Measurements from ENCODE around the gene ARHGAP8.

ARHGAP8 gene

GRCh38 chr22:44892803-44893730, 140.7 kb downstream of the ARHGAP8 start:
- no peak for DNase-seq (ENCODE audit: low read depth)
- TF ChIP-seq, protein P1, sequence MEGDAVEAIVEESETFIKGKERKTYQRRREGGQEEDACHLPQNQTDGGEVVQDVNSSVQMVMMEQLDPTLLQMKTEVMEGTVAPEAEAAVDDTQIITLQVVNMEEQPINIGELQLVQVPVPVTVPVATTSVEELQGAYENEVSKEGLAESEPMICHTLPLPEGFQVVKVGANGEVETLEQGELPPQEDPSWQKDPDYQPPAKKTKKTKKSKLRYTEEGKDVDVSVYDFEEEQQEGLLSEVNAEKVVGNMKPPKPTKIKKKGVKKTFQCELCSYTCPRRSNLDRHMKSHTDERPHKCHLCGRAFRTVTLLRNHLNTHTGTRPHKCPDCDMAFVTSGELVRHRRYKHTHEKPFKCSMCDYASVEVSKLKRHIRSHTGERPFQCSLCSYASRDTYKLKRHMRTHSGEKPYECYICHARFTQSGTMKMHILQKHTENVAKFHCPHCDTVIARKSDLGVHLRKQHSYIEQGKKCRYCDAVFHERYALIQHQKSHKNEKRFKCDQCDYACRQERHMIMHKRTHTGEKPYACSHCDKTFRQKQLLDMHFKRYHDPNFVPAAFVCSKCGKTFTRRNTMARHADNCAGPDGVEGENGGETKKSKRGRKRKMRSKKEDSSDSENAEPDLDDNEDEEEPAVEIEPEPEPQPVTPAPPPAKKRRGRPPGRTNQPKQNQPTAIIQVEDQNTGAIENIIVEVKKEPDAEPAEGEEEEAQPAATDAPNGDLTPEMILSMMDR (IDR thresholded peaks at IDR 0.05; ENCODE audit: insufficient read depth, low read depth, low read length, missing control alignments) = no peak

DNA sequence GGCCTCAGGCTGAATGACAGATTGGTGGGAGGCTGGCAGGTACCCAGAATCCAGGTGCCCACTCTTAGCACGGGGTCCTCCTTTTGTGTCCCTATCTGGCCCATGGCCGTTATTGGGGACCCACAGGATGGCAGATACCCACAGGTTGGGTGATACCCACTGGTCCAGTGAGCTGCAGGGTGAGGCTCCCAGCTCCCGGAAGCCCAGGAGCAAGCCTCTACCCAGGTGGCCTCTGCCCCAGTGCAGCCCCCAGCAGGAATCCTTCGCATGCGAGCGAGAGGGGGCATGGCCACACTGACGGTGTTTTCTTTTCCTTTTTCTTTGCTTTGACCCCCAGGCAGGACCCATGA, 141.3 kb downstream of the ARHGAP8 start:
- no peak for DNase-seq (ENCODE audit: low read depth)
- no peak overlapping the region for H3K4me3 ChIP-seq (ENCODE audit: low read depth, low read length)
- TF ChIP-seq, protein P1 (IDR thresholded peaks at IDR 0.05; ENCODE audit: insufficient read depth, low read depth, low read length, missing control alignments) = no peak

More at GRCh38 chr22:44892803-44893730, 140.7 kb downstream of the ARHGAP8 start:
- H3K4me3 ChIP-seq (ENCODE audit: low read depth, low read length) = no peak overlapping the region

GRCh38 chr22:44894321-44894720, 141.9 kb downstream of the ARHGAP8 start:
- no peak for DNase-seq (ENCODE audit: low read depth)
- no peak overlapping the region for H3K4me3 ChIP-seq (ENCODE audit: low read depth, low read length)
- TF ChIP-seq, protein P1 (IDR thresholded peaks at IDR 0.05; ENCODE audit: insufficient read depth, low read depth, low read length, missing control alignments) = no peak

DNA sequence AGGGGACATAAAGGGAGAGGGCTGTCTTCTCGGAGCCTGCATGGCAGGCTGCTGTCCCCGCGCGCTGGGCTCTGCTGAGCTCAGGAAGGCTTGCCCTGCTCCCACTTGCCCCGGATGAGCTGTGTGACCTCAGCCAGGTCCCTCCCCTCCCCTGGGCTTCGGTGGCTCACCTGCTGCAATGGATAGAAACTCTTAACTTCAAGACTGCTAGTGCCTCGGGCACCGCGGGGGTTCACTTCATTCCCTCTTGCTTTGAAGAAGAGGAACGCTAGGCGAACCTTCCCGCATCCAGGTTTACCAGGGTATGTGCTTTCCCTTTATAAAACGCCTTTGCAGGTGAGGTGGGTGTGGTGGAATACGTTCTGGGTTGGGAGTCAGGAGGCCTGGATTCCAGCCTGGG, 142.4 kb downstream of the ARHGAP8 start:
- TF ChIP-seq, protein P1 (IDR thresholded peaks at IDR 0.05; ENCODE audit: insufficient read depth, low read depth, low read length, missing control alignments) = no peak
- DNase-seq (ENCODE audit: low read depth) = no peak
- H3K4me3 ChIP-seq (ENCODE audit: low read depth, low read length) = no peak overlapping the region

DNA sequence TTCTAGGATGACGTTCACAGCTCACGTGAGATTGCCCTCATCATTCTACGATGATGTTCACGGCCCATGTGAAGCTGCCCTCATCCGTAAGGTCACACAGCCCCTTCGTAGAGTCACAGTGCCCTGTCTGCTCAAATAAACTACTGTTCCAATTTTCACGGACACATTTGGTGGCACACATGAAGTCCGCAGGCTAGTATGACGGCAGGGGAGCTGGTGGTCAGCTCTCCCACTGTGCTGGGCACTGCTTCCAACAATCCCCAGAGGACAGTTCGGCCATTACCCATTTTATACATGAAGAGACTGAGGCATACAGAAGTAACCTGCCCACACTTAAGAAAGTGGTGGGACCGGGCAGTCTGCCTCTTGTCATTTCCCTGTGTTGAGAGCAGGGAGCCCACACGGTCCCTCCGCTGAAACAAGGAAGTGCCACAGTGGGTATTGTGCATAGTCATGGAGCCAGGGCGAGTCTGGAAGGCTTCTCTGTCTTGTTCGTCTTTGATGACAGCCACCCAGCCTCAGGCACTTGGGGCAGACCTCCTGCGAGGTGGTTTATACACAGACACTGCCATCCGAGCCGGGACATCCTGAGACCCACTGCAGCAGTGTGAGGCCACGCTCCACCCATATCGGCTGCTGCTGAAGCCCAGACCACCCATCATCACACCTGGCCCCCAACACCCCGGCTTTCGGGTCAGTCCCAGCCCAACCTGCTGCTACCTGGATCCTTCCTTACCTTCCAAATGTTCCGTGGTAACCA, 143.1 kb downstream of the ARHGAP8 start:
- no peak for DNase-seq (ENCODE audit: low read depth)
- TF ChIP-seq, protein P1 (IDR thresholded peaks at IDR 0.05; ENCODE audit: insufficient read depth, low read depth, low read length, missing control alignments) = no peak
- H3K4me3 ChIP-seq (ENCODE audit: low read depth, low read length) = no peak overlapping the region

GRCh38 chr22:44898236-44898635, 145.9 kb downstream of the ARHGAP8 start:
- H3K4me3 ChIP-seq (ENCODE audit: low read depth, low read length) = no peak overlapping the region
- TF ChIP-seq, protein P1 (IDR thresholded peaks at IDR 0.05; ENCODE audit: insufficient read depth, low read depth, low read length, missing control alignments) = no peak
- DNase-seq (ENCODE audit: low read depth) = no peak

Measured in GM12865 (cell line).